Left lung (tissue), 10 donors: Measurements from ENCODE around the gene CCN2. TPM values are rescaled to one million over a fixed set of nuclear protein-coding genes. Genes with fewer than 3 reads are reported as not detected.

Source experiments
- ATAC-seq: fragments of 200-7000 bp; cut with Tn5 transposase; one replicate; pipeline ENCODE4 v1.9.1; 2020; ENCODE audit warnings: moderate library complexity
- DNase-seq, 4 donors: peaks; one replicate each; pipeline ENCODE4 v3.0.0-alpha.2; 2013 to 2020
- H3K27ac ChIP-seq, 2 donors: fragments of 200-600 bp; sonication (generic) in 1 of 2; one replicate each; pipeline versions ENCODE4 v1.5.0 to v1.8.0; 2020 to 2021
- H3K27me3 ChIP-seq, 2 donors: fragments of 200-600 bp; sonication (generic) in 1 of 2; one replicate each; pipeline versions ENCODE4 v1.5.0 to v1.8.0; 2020 to 2021
- H3K36me3 ChIP-seq, 2 donors: fragments of 200-600 bp; sonication (generic) in 1 of 2; one replicate each; pipeline versions ENCODE4 v1.5.0 to v1.8.0; 2020 to 2021
- H3K4me1 ChIP-seq, 2 donors: fragments of 200-600 bp; one replicate each; pipeline ENCODE4 v1.8.0; 2021
- H3K4me3 ChIP-seq, 2 donors: fragments of 200-600 bp; sonication (generic) in 1 of 2; one replicate each; pipeline versions ENCODE4 v1.5.0 to v1.8.0; 2020 to 2021; ENCODE audit warnings: mild to moderate bottlenecking in 1 of 2
- H3K9me3 ChIP-seq, 2 donors: fragments of 200-600 bp; sonication (generic) in 1 of 2; one replicate each; pipeline versions ENCODE4 v1.5.0 to v1.8.0; 2020 to 2021
- CTCF ChIP-seq, 2 donors: fragments of 200-600 bp; sonication (generic) in 1 of 2; IDR thresholded peaks; one replicate each; pipeline versions ENCODE4 v1.5.0 to v1.8.0; 2021; ENCODE audit warnings: antibody characterized with exemption in 2 of 2
- intact Hi-C, 2 donors: fragments of 100-400 bp; cut with DNase I; formaldehyde crosslinking; loops; one replicate each; pipeline versions ENCODE4 v1.11.2 to v1.14.2; 2022
- polyA plus RNA-seq, 6 donors: library from polyadenylated mRNA; unstranded; fragments of 120-200 nt; gene quantifications; one replicate each; pipeline ENCODE4 v1.2.1, GENCODE V29; 2013; ENCODE audit not compliant: insufficient read length in 6 of 6
- total RNA-seq, 2 donors: library from RNA; stranded (reverse); fragmentation: NEBNext Ultra II Directional; extraction: Animal tissue kit (Norgen Biotek cat#: 25700); gene quantifications; one replicate each; pipeline ENCODE4 v1.2.1, GENCODE V29; 2021
- donor health status: DM: no; HTN: yes; CAD: no.
- donor health status: DM: no; HTN: no; CAD: no.

Gene CCN2
- total and polyA plus RNA-seq, 8 donors = 11.6 to 282 (median 85.2) TPM

- ATAC-seq (no peak), DNase-seq (no peak)
- H3K36me3 ChIP-seq = no peaks in the 10 kb centered on the region
- intact Hi-C loops = no loop called here
- no peak for TF ChIP-seq CTCF (IDR thresholded peaks at IDR 0.05)
- H3K27me3 ChIP-seq = peaks cover 0 to 54% of the 10 kb centered on the region in 2 donors
- H3K4me3 ChIP-seq = no peak overlapping the region
- H3K4me1 ChIP-seq = peaks cover 0 to 29% of the 10 kb centered on the region in 2 donors
- no peak overlapping the region for H3K27ac ChIP-seq
- no peaks in the 10 kb centered on the region for H3K9me3 ChIP-seq
These were observed 1.8 kb upstream of the CCN2 start for GRCh38 chr6:131952886-131953509.

- Histone ChIP-seq H3K27me3 (peaks cover 0 to 56% of the 10 kb centered on the region in 2 donors), H3K9me3 (no peaks in the 10 kb centered on the region), H3K27ac (peak overlapping the region; percentile 85 to 93), H3K4me3 (peak overlapping the region; percentile 47 to 56), H3K4me1 (peaks cover 0 to 29% of the 10 kb centered on the region in 2 donors), H3K36me3 (no peaks in the 10 kb centered on the region)
- intact Hi-C loops = no loop called here
- no peak for ATAC-seq
- no peak for DNase-seq
- TF ChIP-seq CTCF (IDR thresholded peaks at IDR 0.05) = no peak
These were observed 531 bp upstream of the CCN2 start for GRCh38 chr6:131951576-131952230.

- H3K36me3 ChIP-seq = no peaks in the 10 kb centered on the region
- ATAC-seq (peak; percentile 75), DNase-seq (peak; percentile 70 to 87 (median 74))
- H3K4me3 ChIP-seq = peak overlapping the region; percentile 47 to 56
- peak; percentile 19 to 39 for TF ChIP-seq CTCF (IDR thresholded peaks at IDR 0.05)
- intact Hi-C loops = no loop called here
- no peaks in the 10 kb centered on the region for H3K9me3 ChIP-seq
- H3K27me3 ChIP-seq = peaks cover 0 to 57% of the 10 kb centered on the region in 2 donors
- H3K27ac ChIP-seq = peak overlapping the region; percentile 85 to 93
- peaks cover 0 to 29% of the 10 kb centered on the region in 2 donors for H3K4me1 ChIP-seq
These were observed 1.0 kb downstream of the CCN2 start for GRCh38 chr6:131949909-131950766.

GRCh38 chr6:131949620-131949908, 1.6 kb downstream of the CCN2 start:
- H3K4me3 ChIP-seq = peak overlapping the region; percentile 47 to 56
- TF ChIP-seq CTCF (IDR thresholded peaks at IDR 0.05) = no peak
- intact Hi-C loops = no loop called here
- H3K27ac ChIP-seq = peak overlapping the region; percentile 85 to 93
- H3K9me3 ChIP-seq = no peaks in the 10 kb centered on the region
- DNase-seq = peak in 2 of 4 donors; percentile 75
- H3K36me3 ChIP-seq = no peaks in the 10 kb centered on the region
- H3K27me3 ChIP-seq = peaks cover 0 to 57% of the 10 kb centered on the region in 2 donors
- ATAC-seq = peak; percentile 6
- H3K4me1 ChIP-seq = peaks cover 0 to 28% of the 10 kb centered on the region in 2 donors
